ENCODE data around the gene HELZ.
"Not testable (repeated sequence)": the region's sequence is repeated elsewhere in the genome, so short reads cannot be mapped to it uniquely, and the experiment has no call there.

- TF ChIP-seq, protein P1, sequence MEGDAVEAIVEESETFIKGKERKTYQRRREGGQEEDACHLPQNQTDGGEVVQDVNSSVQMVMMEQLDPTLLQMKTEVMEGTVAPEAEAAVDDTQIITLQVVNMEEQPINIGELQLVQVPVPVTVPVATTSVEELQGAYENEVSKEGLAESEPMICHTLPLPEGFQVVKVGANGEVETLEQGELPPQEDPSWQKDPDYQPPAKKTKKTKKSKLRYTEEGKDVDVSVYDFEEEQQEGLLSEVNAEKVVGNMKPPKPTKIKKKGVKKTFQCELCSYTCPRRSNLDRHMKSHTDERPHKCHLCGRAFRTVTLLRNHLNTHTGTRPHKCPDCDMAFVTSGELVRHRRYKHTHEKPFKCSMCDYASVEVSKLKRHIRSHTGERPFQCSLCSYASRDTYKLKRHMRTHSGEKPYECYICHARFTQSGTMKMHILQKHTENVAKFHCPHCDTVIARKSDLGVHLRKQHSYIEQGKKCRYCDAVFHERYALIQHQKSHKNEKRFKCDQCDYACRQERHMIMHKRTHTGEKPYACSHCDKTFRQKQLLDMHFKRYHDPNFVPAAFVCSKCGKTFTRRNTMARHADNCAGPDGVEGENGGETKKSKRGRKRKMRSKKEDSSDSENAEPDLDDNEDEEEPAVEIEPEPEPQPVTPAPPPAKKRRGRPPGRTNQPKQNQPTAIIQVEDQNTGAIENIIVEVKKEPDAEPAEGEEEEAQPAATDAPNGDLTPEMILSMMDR (IDR thresholded peaks at IDR 0.05) = not testable (repeated sequence)
- not testable (repeated sequence) for TF ChIP-seq POLR2A (IDR thresholded peaks at IDR 0.05)
Measured at GRCh38 chr17:67142030-67142429, 103.0 kb downstream of the HELZ start.

Measured in lower leg skin (tissue), 3 donors.